ENCODE measurements around the gene CUTA. TPM values are rescaled to one million over a fixed set of nuclear protein-coding genes. Genes with fewer than 3 reads are reported as not detected.

CUTA gene
- total RNA-seq, 1 experiment from 2014 or later, result 186 TPM

Small RNA genes lying within 50 kb of the gene (microRNA-seq; reads per million reads assigned to microRNA genes)
- gene MIR5004 (ENCODE audit: borderline number of aligned reads), result not detected

Other genes with a start within 250 kb of the CUTA start
- gene COL11A2, start 225.6 kb downstream of the CUTA start, total RNA-seq (2021; ENCODE audit: unreplicated experiment), result 7.6 TPM
- gene RXRB, start 217.4 kb downstream of the CUTA start, total RNA-seq (2021; ENCODE audit: unreplicated experiment), result 49.9 TPM
- gene SLC39A7, start 217.2 kb downstream of the CUTA start, total RNA-seq (2021; ENCODE audit: unreplicated experiment), result 130 TPM
- 22.0 TPM for gene HSD17B8, start 213.5 kb downstream of the CUTA start, total RNA-seq (2021; ENCODE audit: unreplicated experiment)
- 45.9 TPM for gene RING1, start 209.6 kb downstream of the CUTA start, total RNA-seq (2021; ENCODE audit: unreplicated experiment)
- 58.2 TPM for gene VPS52, start 146.2 kb downstream of the CUTA start, total RNA-seq (2021; ENCODE audit: unreplicated experiment)
- gene RPS18, start 146.0 kb downstream of the CUTA start, total RNA-seq (2021; ENCODE audit: unreplicated experiment), result 4,062 TPM
- gene B3GALT4, start 141.0 kb downstream of the CUTA start, total RNA-seq (2021; ENCODE audit: unreplicated experiment), result 1.9 TPM
- gene WDR46, start 128.9 kb downstream of the CUTA start, total RNA-seq (2021; ENCODE audit: unreplicated experiment), result 90.6 TPM
- 90.5 TPM for gene PFDN6, start 128.5 kb downstream of the CUTA start, total RNA-seq (2021; ENCODE audit: unreplicated experiment)
- 53.4 TPM for gene RGL2, start 119.2 kb downstream of the CUTA start, total RNA-seq (2021; ENCODE audit: unreplicated experiment)
- gene TAPBP, start 104.0 kb downstream of the CUTA start, total RNA-seq (2021; ENCODE audit: unreplicated experiment), result 80.1 TPM
- gene ZBTB22, start 100.4 kb downstream of the CUTA start, total RNA-seq (2021; ENCODE audit: unreplicated experiment), result 11.7 TPM
- gene DAXX, start 95.1 kb downstream of the CUTA start, total RNA-seq (2021; ENCODE audit: unreplicated experiment), result 64.9 TPM
- gene KIFC1, start 26.3 kb downstream of the CUTA start, total RNA-seq (2021; ENCODE audit: unreplicated experiment), result 84.7 TPM
- gene PHF1, start 7.1 kb downstream of the CUTA start, total RNA-seq (2021; ENCODE audit: unreplicated experiment), result 40.2 TPM
- 11.5 TPM for gene SYNGAP1, start 2.0 kb upstream of the CUTA start, total RNA-seq (2021; ENCODE audit: unreplicated experiment)
- gene ZBTB9, start 36.5 kb upstream of the CUTA start, total RNA-seq (2021; ENCODE audit: unreplicated experiment), result 14.2 TPM
- gene BAK1, start 162.2 kb upstream of the CUTA start, total RNA-seq (2021; ENCODE audit: unreplicated experiment), result 18.9 TPM
- gene ITPR3, start 203.2 kb upstream of the CUTA start, total RNA-seq (2021; ENCODE audit: unreplicated experiment), result 103 TPM